HepG2 (cell line): Measurements from ENCODE around the gene CCDC106. TPM values are rescaled to one million over a fixed set of nuclear protein-coding genes. Genes with fewer than 3 reads are reported as not detected.

Experiments
- AGO1 ChIP-seq: fragments of 200-400 bp; formaldehyde crosslinking; IDR thresholded peaks from 2 replicates; pipeline ENCODE4 v1.6.1; 2017; ENCODE audit warnings: mild to moderate bottlenecking, low read depth, low read length, moderate library complexity; ENCODE audit not compliant: poor library complexity, severe bottlenecking
- E2F5 ChIP-seq: sonication (generic); formaldehyde crosslinking; conservative IDR thresholded peaks from 2 replicates; pipeline ENCODE4 v1.4.0; 2020; ENCODE audit warnings: missing genetic modification reagents
- FOXA1 ChIP-seq, 2 experiments: fragments of 450-650 bp in 1 of 2; sonication (generic) in 1 of 2; formaldehyde crosslinking in 1 of 2; IDR thresholded peaks; 2 replicates each; pipeline versions ENCODE4 v1.4.0 to v1.6.1; 2016 to 2020; ENCODE audit warnings: missing genetic modification reagents in 1 of 2
- HNF4A ChIP-seq: sonication (generic); formaldehyde crosslinking; IDR thresholded peaks from 2 replicates; pipeline ENCODE4 v1.4.0; 2020; ENCODE audit warnings: missing genetic modification reagents
- HOXA7 ChIP-seq: sonication (generic); formaldehyde crosslinking; IDR thresholded peaks from 2 replicates; pipeline ENCODE4 v1.8.1; 2022; ENCODE audit warnings: mild to moderate bottlenecking, missing genetic modification reagents, moderate library complexity
- KLF15 ChIP-seq: sonication (generic); formaldehyde crosslinking; IDR thresholded peaks from 2 replicates; pipeline ENCODE4 v1.8.1; 2023; ENCODE audit warnings: borderline replicate concordance, mild to moderate bottlenecking, inconsistent platforms, missing genetic modification reagents, mixed read lengths
- KMT2B ChIP-seq: IDR thresholded peaks from 2 replicates; pipeline ENCODE4 v1.6.1; 2016; ENCODE audit warnings: missing genetic modification reagents, missing compliant biosample characterization
- MED8 ChIP-seq: sonication (generic); formaldehyde crosslinking; IDR thresholded peaks from 2 replicates; pipeline ENCODE4 v1.8.1; 2023; ENCODE audit warnings: mild to moderate bottlenecking, missing genetic modification reagents; ENCODE audit not compliant: insufficient replicate concordance
- NFYC ChIP-seq: IDR thresholded peaks from 2 replicates; pipeline ENCODE4 v1.6.1; 2016; ENCODE audit warnings: missing genetic modification reagents, missing compliant biosample characterization
- NONO ChIP-seq, 2 experiments: fragments of 450-650 bp in 1 of 2; sonication (generic) in 1 of 2; formaldehyde crosslinking in 1 of 2; IDR thresholded peaks in 1 of 2; conservative IDR thresholded peaks in 1 of 2; 2 replicates each; pipeline versions ENCODE4 v1.6.1 to v1.8.0; 2017 to 2022; ENCODE audit warnings: mild to moderate bottlenecking in 1 of 2, missing genetic modification reagents in 1 of 2, moderate library complexity in 1 of 2
- POLR2AphosphoS5 ChIP-seq: IDR thresholded peaks from 2 replicates; pipeline ENCODE4 v1.6.1; 2012; ENCODE audit warnings: low read depth, low read length
- RAD51 ChIP-seq: fragments of 450-650 bp; IDR thresholded peaks from 2 replicates; pipeline ENCODE4 v1.6.1; 2016; ENCODE audit warnings: borderline replicate concordance
- SNAI1 ChIP-seq: sonication (generic); formaldehyde crosslinking; IDR thresholded peaks from 2 replicates; pipeline ENCODE4 v1.5.0; 2020; ENCODE audit warnings: mild to moderate bottlenecking, missing genetic modification reagents, borderline replicate concordance
- ZFP41 ChIP-seq: sonication (generic); formaldehyde crosslinking; IDR thresholded peaks from 2 replicates; pipeline ENCODE4 v1.4.0; 2020; ENCODE audit warnings: mild to moderate bottlenecking, missing genetic modification reagents, borderline replicate concordance
- ZNF577 ChIP-seq: sonication (generic); formaldehyde crosslinking; IDR thresholded peaks from 2 replicates; pipeline ENCODE4 v1.4.0; 2020; ENCODE audit warnings: mild to moderate bottlenecking, low read depth, missing genetic modification reagents, borderline replicate concordance
- ZNF709 ChIP-seq: sonication (generic); formaldehyde crosslinking; IDR thresholded peaks from 2 replicates; pipeline ENCODE4 v1.5.0; 2020; ENCODE audit warnings: mild to moderate bottlenecking, missing genetic modification reagents
- ZNF782 ChIP-seq: sonication (generic); formaldehyde crosslinking; IDR thresholded peaks from 2 replicates; pipeline ENCODE4 v1.4.0; 2020; ENCODE audit warnings: missing genetic modification reagents, mild to moderate bottlenecking, borderline replicate concordance
- polyA plus RNA-seq, 8 experiments: library from polyadenylated mRNA; depleted of rRNA in 3 of 8; stranded (reverse) in 7 of 8; unstranded in 1 of 8; fragments of >200 nt; fragmentation: Illumina TruSeq in 4 of 8; extraction: Trizol in 4 of 8; gene quantifications; 2 replicates each; pipeline versions ENCODE4 v1.2.1 to v1.2.3, GENCODE V29; 2011 to 2016; ENCODE audit warnings: low read depth in 4 of 8, missing spikeins in 1 of 8, mixed read lengths in 1 of 8; ENCODE audit not compliant: insufficient read depth in 1 of 8
- total RNA-seq, 5 experiments: library from RNA; depleted of rRNA; stranded (reverse); fragments of >200 nt; fragmentation: Illumina TruSeq; extraction: Trizol; gene quantifications; 2 replicates each; pipeline ENCODE4 v1.2.3, GENCODE V29; 2016; ENCODE audit warnings: low read depth in 1 of 5
- TF ChIP-seq, protein P1 (sequence below): sonication (generic); formaldehyde crosslinking; IDR thresholded peaks from 2 replicates; pipeline ENCODE4 v1.4.0; 2020; ENCODE audit warnings: low read depth, missing genetic modification reagents
- TF ChIP-seq, protein P2 (sequence below): sonication (generic); formaldehyde crosslinking; IDR thresholded peaks from 2 replicates; pipeline ENCODE4 v1.8.0; 2022; ENCODE audit warnings: missing genetic modification reagents, mild to moderate bottlenecking, moderate library complexity, borderline replicate concordance

Gene CCDC106
- total and polyA plus RNA-seq, 2 of the 13 experiments (the other 11 are each of a cell fraction or from before 2014, with no cell fraction given) = 4.7 to 8.8 TPM

- TF ChIP-seq ZNF577 (CRISPR knock-in tag) (no peak), NFYC (no peak), NONO (IDR thresholded peaks at IDR 0.05) (no peak), NONO (CRISPR knock-in tag; conservative IDR thresholded peaks at IDR 0.05) (no peak; the same call in 1 of the 2 replicates), KLF15 (CRISPR knock-in tag) (no peak), HOXA7 (CRISPR knock-in tag) (no peak), ZNF709 (CRISPR knock-in tag) (no peak), RAD51 (no peak), E2F5 (CRISPR knock-in tag) (no peak), MED8 (CRISPR knock-in tag) (peak; percentile 42), KMT2B (CRISPR knock-in tag) (0 out of 2 replicates have a peak, but pooled peaks have one; percentile 12), ZFP41 (CRISPR knock-in tag) (no peak), FOXA1 (IDR thresholded peaks at IDR 0.05) (no peak), FOXA1 (CRISPR knock-in tag; IDR thresholded peaks at IDR 0.05) (no peak), HNF4A (no peak), SNAI1 (CRISPR knock-in tag) (0 out of 2 replicates have a peak, but pooled peaks have one; percentile 53), ZNF782 (no peak), POLR2AphosphoS5 (no peak), AGO1 (no peak)
- TF ChIP-seq, protein P1, sequence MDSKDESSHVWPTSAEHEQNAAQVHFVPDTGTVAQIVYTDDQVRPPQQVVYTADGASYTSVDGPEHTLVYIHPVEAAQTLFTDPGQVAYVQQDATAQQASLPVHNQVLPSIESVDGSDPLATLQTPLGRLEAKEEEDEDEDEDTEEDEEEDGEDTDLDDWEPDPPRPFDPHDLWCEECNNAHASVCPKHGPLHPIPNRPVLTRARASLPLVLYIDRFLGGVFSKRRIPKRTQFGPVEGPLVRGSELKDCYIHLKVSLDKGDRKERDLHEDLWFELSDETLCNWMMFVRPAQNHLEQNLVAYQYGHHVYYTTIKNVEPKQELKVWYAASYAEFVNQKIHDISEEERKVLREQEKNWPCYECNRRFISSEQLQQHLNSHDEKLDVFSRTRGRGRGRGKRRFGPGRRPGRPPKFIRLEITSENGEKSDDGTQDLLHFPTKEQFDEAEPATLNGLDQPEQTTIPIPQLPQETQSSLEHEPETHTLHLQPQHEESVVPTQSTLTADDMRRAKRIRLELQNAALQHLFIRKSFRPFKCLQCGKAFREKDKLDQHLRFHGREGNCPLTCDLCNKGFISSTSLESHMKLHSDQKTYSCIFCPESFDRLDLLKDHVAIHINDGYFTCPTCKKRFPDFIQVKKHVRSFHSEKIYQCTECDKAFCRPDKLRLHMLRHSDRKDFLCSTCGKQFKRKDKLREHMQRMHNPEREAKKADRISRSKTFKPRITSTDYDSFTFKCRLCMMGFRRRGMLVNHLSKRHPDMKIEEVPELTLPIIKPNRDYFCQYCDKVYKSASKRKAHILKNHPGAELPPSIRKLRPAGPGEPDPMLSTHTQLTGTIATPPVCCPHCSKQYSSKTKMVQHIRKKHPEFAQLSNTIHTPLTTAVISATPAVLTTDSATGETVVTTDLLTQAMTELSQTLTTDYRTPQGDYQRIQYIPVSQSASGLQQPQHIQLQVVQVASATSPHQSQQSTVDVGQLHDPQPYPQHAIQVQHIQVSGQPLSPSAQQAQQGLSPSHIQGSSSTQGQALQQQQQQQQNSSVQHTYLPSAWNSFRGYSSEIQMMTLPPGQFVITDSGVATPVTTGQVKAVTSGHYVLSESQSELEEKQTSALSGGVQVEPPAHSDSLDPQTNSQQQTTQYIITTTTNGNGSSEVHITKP (CRISPR knock-in tag) = no peak
- TF ChIP-seq, protein P2, sequence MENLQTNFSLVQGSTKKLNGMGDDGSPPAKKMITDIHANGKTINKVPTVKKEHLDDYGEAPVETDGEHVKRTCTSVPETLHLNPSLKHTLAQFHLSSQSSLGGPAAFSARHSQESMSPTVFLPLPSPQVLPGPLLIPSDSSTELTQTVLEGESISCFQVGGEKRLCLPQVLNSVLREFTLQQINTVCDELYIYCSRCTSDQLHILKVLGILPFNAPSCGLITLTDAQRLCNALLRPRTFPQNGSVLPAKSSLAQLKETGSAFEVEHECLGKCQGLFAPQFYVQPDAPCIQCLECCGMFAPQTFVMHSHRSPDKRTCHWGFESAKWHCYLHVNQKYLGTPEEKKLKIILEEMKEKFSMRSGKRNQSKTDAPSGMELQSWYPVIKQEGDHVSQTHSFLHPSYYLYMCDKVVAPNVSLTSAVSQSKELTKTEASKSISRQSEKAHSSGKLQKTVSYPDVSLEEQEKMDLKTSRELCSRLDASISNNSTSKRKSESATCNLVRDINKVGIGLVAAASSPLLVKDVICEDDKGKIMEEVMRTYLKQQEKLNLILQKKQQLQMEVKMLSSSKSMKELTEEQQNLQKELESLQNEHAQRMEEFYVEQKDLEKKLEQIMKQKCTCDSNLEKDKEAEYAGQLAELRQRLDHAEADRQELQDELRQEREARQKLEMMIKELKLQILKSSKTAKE (CRISPR knock-in tag) = 0 out of 2 replicates have a peak, but pooled peaks have one; percentile 13
Observed at GRCh38 chr19:55640043-55640576, 7.9 kb upstream of the CCDC106 start (continued).
